GM21825 (cell line): ENCODE results near the gene PVR.
"Not testable (repeated sequence)": the region's sequence is repeated elsewhere in the genome, so short reads cannot be mapped to it uniquely, and the experiment has no call there.

Source experiments
- ATAC-seq: cut with Tn5 transposase; IDR thresholded peaks from one replicate; pipeline ENCODE4 v1.9.1; 2021; ENCODE audit warnings: mild to moderate bottlenecking, moderate library complexity; ENCODE audit not compliant: unreplicated experiment

Gene PVR

DNA sequence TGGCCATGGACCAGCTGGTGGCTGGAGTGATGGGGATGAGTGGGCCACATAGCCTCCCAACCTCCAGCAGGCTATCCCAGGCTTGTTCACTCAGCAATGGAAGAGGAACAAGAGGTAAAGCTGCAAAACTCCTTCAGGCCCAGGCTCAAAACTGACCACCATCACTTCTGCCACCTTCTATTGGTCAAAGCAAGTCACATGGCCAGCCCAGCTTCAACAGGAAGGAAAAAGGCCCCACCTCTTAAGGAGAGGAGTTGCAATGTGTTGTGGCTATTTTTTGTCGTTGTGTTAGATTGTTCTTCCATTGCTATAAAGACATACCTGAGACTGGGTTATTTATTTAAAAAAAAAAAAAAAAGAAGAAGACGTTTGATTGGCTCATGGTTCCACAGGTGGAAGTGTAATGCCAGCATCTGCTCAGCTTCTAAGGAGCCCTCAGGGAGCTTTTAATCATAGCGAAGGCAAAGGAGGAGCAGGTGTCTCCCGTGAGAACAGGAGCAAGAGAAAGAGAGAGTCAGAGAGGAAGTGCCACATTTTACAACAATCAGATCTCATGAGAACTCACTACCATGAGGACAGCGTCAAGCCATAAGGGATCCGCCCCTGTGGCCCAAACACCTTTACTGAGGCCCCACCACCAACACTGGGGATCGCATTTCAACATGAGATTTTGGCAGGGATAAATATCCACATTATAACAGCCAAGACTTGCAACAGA lies 24.9 kb upstream of the PVR start:
- no peak for ATAC-seq

DNA sequence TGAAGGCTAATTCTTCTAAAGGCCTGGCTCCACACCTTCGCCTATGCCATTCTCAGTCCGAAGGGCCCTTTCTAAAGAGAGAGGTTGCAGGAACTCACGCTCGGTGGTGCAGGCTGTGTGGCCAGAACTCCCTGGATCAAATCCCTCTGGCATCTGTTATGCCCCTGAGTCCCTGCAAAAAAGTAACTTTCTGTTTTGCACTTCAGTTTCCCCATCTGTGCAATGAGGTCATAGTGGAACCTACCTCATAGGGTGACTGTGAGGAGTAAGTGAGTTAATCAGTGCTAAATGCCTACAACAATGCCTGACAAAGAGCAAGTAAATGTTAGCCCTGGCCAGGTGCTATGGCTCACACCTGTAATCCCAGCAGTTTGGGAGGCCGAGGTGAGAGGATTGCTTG lies 23.0 kb upstream of the PVR start:
- ATAC-seq, result no peak

DNA sequence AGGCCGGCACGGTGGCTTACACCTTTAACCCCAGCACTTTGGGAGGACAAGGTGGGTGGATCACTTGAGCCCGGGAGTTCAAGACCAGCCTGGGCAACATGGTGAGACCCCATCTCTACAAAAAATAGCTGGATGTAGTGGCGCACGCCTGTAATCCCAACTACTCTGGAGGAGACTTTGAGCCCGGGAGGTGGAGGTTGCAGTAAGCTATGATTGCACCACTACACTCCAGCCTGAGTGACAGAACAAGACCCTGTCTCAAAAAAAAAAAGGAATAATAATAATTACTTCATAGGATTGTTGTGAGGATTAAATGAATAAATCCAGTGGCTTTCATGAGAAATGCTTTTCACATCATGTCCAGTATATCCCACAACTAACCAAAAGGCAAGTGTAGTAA lies 22.3 kb upstream of the PVR start:
- ATAC-seq, result no peak

DNA sequence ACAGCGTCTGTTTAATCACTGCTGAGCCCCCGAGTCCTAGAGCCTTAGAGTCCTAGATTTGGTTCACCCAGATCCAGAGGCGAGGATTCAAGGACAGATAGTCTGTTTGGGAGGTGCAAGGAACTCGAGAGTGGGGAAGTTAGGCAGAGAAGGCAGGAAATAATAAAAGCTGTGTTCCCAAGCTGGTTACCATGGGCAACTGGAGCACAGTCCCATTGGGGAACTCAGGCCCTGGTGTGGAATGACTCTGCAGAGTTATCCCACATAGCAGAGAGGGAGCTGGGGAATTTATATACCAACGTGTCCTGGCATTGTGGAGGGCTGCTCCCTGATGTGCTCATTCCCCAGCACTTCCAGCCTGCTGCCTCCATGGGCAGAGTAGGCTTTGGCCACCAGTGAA lies 20.6 kb upstream of the PVR start:
- ATAC-seq, result no peak

DNA sequence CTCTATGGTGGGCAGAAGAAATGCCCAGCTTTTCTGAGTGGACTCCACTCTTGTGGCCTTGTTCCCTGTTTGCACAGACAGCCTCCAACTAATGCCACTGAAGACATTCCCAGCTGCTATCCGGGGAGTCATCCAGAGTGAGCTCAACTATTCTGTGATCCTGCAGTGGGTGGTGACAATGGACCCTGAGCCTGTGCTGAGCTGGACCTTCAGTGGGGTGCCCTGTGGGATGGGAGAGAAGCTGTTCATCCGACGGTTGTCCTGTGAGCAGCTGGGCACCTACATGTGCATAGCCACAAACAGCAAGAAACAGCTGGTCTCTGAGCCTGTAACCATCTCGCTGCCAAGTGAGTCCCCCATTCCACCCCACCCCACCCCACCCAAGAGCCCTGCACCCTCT lies 20.1 kb upstream of the PVR start:
- ATAC-seq, result no peak

DNA sequence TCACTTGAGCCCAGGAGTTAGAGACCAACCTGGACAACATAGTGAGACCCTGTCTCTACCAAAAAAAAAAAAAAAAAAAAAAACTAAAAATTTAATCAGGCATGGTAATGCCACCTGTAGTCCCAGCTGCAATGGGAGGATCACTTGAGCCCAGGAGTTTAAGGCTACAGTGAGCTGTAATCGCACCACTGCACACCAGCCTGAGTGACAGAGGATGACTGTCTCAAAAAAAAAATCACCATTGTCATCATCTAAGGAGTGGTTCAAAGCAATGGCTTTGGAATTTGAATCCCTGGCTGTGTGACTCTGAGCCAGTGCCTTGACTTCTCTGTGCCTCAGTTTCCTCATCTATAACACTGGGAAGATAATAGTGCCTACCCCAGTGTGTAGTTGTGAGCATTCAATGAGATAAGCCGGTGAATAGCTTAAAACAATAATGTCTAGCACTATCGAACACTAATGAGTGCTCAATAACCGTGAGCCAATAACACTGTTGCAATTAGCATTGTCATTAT lies 18.8 kb upstream of the PVR start:
- ATAC-seq, result no peak

DNA sequence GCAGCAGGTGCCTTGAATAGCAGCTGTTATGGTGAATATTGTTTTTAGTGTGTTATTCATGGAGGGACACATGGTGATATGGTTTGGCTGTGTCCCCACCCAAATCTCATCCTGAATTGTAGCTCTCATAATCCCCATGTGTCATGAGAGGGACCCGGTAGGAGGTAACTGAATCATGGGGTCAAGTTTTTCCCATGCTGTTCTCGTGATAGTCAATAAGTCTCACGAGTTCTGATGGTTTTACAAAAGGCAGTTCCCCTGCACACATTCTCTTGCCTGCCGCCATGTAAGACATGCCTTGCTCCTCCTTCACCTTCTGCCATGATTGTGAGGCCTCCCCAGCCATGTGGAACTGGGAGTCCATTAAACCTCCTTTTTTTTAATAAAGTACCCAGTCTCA lies 18.1 kb upstream of the PVR start:
- not testable (repeated sequence) for ATAC-seq

DNA sequence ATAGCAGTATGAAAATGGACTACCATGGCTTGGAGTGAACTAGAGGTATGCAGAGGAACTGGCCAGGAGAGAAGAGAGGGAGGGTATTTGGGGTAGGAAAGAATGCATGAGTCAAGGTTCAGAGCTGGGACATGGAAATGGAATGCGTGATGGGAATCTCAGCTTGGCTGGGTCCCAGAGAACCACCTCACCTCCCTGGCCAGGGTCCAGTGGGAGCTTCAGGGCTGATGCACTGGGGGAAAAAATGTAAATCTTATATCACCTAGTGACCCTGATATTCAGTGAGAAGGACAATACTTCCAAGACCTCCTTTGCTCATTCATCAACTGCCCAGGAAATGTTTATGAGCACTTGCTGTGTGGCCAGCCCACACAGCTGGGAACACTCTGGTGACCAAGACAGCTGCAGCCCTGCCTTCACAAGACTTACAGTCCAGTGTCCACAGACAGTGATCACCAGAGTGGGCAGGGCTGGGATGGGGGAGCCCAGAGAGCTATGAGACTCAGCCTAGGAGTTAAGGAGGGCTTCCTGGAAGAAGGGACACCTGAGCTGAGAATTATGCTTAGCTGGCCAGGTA lies 17.6 kb upstream of the PVR start:
- ATAC-seq, result no peak

DNA sequence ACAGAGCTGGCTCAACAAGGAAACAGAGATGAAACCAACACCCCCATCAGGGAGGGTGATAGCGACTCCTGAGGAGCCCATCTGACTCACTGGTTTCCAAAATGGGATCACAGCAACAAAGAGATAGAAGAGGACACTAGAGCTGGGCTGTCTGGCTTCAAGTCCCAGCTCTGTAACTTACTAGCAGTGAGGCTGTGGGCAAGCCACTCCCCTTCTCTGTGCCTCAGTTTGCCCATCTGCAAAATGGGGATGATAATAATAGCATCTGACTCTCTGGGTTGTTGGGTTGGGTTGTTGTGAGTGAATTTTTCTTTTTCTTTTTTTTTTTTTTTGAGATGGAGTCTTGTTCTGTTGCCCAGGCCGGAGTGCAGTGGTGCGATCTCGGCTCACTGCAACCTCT lies 16.1 kb upstream of the PVR start:
- ATAC-seq, result no peak

DNA sequence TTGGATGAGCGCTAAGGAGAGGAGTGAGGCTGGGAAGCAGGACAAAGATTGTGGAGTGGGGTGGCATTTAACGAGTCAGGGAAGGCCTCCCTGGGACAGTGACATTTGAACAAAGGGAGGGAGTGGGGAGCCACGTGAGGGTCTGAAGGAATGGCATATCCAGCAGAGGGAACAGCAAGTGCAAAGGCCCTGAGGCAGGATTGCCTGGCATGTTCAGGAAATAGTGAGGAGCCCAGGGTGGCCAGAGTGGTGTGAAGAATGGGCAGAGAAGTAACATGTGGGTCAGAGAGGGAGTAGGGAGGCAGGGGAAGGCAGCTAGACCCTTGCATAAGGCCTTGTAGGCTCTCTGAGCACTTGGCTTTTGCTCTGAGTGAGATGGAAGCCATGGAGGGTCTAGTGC lies 14.9 kb upstream of the PVR start:
- ATAC-seq, result no peak

DNA sequence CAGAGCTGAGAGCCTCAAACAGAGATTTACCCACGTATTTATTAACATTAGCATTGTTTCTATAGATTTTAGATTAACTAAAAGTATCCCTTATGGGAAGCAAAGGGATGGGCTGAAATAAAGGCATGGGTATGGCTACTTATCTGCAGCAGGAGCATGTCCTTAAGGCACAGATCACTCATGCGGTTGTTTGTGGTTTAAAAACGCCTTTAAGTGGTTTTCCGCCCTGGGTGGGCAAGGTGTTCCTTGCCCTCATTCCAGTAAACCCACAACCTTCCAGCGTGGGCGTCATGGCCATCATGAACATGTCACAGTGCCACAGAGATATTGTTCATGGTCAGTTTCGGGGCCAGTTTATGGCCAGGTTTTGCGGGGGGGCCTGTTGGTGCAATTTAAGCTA lies 12.1 kb upstream of the PVR start:
- ATAC-seq, result not testable (repeated sequence)

DNA sequence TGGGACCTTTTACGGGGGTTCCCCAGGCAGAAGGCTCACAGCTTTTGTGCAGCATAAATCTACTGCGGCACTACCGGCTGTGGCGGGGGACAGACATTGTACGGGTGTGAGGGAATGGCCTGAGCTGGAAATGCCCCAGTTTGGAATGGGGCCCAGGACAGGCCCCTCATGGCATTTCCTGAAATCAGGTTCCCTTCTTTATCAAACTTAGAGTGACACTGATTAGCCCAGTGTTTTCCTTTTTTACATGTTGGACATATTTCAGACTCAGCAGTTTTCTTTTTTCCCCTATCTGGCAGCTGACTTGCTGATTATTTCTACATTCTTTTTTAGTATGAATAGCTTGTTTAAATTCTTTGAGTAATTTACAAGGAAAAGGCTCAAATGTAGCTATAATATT lies 9.7 kb upstream of the PVR start:
- not testable (repeated sequence) for ATAC-seq

DNA sequence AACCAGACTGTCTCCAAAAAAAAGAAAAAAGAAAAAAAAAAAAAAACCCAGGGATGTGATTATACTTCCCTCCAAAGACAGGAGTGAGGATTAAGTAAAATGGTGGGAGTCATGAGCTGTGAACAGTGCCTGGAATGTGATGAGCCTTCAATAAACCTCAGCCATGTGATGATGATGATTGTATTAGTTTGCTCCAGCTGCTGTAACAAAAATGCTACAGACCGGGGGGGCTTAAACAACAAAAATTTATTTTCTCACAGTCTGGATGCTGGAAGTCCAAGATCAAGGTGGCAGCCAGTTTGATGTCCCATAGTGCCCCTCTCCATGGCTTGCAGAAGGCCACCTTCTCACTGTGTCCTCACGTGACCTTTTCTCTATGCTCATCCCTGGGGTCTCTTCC lies 8.9 kb upstream of the PVR start:
- no peak for ATAC-seq

DNA sequence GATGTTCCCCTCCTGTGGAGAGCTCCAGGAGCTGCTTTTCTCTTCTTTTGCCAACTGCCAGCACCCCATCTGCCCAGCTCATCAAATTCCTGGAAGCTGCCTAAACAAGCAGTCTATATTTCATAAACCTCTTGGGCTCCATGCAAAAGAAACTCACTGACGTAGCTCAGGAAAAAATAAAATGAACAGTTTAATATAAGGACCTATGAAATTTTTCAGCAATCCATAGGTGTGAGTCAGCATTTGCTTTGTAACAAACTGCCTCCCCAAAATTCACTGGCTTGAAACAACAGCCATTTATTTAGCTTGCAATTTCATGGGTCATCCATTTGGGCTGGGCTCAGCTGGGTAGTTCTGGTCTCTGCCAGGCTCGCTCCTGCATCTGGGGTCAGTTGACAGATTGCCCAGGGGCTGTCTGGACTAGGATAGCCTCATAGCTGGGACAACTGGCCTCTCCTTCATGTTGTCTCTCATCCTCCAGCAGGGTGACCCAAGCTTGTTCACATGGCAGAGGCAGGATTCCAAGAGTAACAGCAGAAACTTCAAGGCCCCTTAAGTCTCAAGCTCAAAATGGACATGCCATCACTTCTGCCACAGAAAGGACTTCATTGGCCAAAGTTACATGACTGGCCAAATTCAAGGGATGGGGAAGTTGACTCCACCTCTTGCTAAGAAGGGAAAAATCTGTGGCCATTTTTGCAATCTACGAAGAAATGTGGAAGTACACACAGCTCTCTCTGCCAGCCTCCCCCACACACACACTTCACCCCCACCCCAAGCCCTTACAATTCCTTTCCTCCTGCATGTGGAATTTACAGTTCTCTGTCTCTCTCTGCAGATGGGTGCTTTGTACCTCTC lies 7.9 kb upstream of the PVR start:
- no peak for ATAC-seq

DNA sequence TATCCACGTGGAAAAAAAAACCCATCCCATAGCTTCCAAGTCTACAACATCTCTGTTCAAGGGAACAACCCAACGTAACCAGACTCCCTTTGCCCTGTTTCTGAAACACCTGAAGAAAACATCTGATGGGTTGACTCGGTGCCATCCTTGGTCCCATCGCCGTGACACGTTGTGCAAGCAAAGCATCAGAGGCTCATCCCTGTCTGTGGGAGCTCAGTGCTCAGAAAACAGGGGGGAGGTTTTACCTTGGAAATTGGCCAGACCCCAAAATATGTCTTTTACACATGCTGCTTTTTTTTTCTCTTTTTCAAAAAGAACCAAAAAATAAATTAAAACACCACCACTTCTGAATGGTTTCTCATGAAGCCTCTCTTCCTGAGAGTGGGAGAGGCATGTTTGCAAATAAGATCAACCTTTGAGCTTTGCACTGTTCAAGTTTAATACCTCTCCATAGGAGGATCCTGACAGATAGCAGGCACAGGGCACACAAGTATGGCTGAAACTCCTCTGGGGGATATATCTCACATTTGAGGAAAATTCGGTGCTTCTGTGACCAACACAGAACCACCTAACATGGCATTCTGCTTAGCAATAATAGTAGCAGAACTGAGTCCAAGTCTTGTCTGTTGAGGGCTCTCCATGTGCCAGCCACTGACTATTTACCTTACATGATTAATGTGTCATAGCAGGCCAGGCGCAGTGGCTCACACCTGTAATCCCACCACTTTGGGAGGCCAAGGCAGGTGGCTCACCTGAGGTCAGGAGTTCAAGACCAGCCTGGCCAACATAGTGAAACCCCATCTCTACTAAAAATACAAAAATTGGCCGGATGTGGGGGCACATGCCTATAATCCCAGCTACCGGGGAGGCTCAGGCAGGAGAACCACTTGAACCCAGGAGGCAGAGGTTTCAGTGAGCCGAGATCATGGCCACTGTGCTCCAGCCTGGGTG lies 7.0 kb upstream of the PVR start:
- ATAC-seq, result no peak

DNA sequence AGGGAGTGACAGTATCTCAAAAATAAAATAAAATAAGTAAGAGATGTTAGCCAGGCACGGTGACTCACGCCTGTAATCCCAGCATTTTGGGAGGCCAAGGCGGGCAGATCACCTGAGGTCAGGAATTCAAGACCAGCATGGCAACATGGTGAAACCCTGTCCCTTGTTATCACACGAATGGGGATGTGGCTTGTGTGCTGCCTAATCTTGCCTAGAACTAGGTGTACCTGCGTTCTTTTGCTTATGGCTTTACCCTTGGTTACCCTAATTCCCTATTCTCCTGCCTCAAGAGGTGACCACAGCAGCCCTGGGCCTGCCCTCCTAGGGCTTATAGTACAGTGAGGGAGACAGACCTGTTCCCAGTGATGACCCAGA lies 6.3 kb upstream of the PVR start:
- ATAC-seq, result no peak

DNA sequence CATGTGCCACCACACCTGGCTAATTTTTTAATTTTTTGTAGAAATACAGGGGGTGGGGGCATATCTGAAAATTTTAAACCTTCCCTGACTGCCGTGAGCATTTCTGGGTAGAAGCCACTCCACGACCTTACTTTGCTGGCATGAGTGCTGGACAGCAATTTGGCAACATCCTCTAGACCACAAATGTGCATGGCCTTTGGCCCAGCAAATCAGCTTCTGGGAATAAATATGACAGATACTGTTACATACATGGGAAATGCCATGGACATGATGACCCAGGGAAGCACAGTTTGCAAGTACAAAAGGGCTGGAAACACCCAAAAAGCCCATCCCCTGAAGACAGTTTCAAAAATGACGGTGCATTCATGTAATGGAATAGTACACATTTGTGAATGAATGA lies 3.2 kb upstream of the PVR start:
- no peak for ATAC-seq

DNA sequence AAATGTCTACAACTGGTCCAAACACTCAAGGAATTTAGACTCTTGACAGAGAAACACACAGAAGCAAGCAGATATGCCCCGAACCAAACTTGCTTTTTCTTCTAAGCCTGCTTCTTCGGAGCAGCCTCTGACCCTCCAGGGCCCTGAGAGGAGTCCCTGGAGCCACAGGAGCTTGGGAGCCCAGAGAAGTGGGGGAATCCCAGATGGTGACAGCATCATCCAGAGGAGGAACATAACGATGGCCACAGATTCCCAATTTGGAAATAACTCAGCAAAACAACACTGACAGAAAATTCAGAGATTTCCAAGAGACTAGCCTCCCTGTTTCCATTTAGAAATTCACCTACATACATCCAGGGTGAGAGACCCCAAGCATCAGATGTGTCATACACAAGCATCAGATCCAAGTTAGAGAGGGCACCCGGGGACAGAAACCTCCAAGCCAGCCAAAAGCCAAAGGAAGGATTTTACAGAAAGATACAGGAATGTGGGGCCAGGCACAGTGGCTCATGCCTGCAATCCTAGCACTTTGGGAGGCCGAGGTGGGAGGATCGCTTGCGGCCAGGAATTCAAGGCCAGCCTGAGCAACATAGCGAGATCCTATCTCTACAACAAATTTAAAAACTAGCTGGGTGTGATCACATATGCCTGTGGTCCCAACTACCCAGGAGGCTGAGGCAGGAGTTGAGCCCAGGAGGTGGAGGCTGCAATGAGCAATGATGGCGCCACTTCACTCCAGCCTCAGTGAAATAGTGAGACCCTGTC lies 2.0 kb upstream of the PVR start:
- no peak for ATAC-seq

DNA sequence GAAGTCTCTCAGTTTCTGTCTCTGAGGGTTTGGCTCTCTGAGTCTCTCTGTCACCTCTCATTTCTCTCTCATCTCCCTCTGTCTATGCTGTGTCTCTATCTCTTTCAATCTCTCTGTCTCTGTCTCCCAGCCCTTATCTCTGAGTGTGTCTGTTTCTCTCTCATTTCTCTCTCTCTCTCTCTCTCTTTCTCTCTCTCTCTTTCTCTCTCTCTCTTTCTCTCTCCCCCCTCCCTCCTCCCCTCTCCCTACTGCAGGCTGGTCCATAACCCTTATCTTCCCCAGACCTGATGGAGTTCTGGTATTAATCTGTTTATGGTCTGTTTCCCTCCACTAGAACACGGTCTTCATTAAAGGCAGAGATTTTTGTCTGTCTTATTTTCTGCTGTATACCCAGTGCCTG lies 1.3 kb upstream of the PVR start:
- no peak for ATAC-seq

DNA sequence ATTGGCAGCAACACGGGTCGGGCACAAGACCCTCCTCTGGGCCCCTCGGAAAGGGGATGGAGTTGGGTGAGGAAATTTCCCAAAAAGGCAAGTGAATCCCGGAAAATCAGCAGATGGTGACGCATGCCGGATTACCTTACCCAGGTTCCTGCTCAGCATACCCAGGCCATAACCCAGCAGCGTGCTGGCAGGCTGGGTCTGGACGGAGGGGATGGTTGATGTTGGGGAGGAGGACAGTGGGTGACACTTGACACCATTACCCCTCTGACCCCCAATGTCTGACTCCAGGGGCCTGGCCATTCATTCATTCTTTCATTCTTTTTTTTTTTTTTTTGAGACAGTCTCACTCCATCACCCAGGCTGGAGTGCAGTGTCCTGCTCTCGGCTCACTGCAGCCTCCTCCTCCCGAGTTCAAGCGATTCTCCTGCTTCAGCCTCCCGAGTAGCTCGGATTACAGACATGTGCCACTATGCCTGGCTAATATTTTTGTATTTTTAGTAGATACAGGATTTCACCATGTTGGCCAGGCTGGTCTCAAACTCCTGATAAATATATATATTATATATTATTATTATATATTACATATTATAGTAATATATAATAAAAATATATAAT lies 799 bp downstream of the PVR start:
- no peak for ATAC-seq
